HG03025 (cell line): ENCODE measurements around the gene MSMP.

Experiments
- ATAC-seq: cut with Tn5 transposase; IDR thresholded peaks from one replicate; pipeline ENCODE4 v1.9.1; 2021; ENCODE audit warnings: mild to moderate bottlenecking, moderate library complexity; ENCODE audit not compliant: unreplicated experiment, low FRiP score

Gene MSMP

GRCh38 chr9:35754264-35754663 is at the start of gene MSMP:
TSS of gene MSMP (minus strand) at chr9:35754276. CDS start at chr9:35754129, 147 bp downstream.
- no peak for ATAC-seq

- ATAC-seq: no peak
Measured at GRCh38 chr9:35801328-35802128, 47.5 kb upstream of the MSMP start.

GRCh38 chr9:35800530-35800929 is 46.5 kb upstream of the MSMP start:
- no peak for ATAC-seq

- no peak for ATAC-seq
Measured at GRCh38 chr9:35798658-35799374, 44.7 kb upstream of the MSMP start.

- no peak for ATAC-seq
Measured at GRCh38 chr9:35797311-35798109, 43.4 kb upstream of the MSMP start.

- ATAC-seq: no peak
Measured at GRCh38 chr9:35795695-35796094, 41.6 kb upstream of the MSMP start.

GRCh38 chr9:35793461-35793860 is 39.4 kb upstream of the MSMP start:
- ATAC-seq: no peak

- ATAC-seq: no peak
Measured at GRCh38 chr9:35792826-35793225, 38.8 kb upstream of the MSMP start.

GRCh38 chr9:35792024-35792813 is 38.1 kb upstream of the MSMP start:
- no peak for ATAC-seq

- ATAC-seq: no peak
Measured at GRCh38 chr9:35791297-35791921, 37.3 kb upstream of the MSMP start, which contains the start of gene NPR2. TSS of gene NPR2 (plus strand) at chr9:35791591. CDS start at chr9:35792409, 818 bp downstream.

GRCh38 chr9:35790385-35791296 is 36.6 kb upstream of the MSMP start:
- ATAC-seq: no peak

GRCh38 chr9:35790025-35790384 is 35.9 kb upstream of the MSMP start:
- ATAC-seq: no peak

- no peak for ATAC-seq
Measured at GRCh38 chr9:35789541-35789940, 35.5 kb upstream of the MSMP start.

- ATAC-seq: no peak
Measured at GRCh38 chr9:35783418-35783817, 29.3 kb upstream of the MSMP start.

GRCh38 chr9:35781066-35781465 is 27.0 kb upstream of the MSMP start:
- ATAC-seq: no peak

GRCh38 chr9:35778496-35778895 is 24.4 kb upstream of the MSMP start:
- ATAC-seq: no peak

- ATAC-seq: no peak
Measured at GRCh38 chr9:35776018-35776417, 21.9 kb upstream of the MSMP start.

GRCh38 chr9:35774907-35775635 is 21.0 kb upstream of the MSMP start:
- ATAC-seq: no peak
